ENCODE data around the gene PCDHA1. TPM values are rescaled to one million over a fixed set of nuclear protein-coding genes. Genes with fewer than 3 reads are reported as not detected.

PCDHA1 gene
- total RNA-seq, 1 experiment from 2014 or later: not detected

DNA sequence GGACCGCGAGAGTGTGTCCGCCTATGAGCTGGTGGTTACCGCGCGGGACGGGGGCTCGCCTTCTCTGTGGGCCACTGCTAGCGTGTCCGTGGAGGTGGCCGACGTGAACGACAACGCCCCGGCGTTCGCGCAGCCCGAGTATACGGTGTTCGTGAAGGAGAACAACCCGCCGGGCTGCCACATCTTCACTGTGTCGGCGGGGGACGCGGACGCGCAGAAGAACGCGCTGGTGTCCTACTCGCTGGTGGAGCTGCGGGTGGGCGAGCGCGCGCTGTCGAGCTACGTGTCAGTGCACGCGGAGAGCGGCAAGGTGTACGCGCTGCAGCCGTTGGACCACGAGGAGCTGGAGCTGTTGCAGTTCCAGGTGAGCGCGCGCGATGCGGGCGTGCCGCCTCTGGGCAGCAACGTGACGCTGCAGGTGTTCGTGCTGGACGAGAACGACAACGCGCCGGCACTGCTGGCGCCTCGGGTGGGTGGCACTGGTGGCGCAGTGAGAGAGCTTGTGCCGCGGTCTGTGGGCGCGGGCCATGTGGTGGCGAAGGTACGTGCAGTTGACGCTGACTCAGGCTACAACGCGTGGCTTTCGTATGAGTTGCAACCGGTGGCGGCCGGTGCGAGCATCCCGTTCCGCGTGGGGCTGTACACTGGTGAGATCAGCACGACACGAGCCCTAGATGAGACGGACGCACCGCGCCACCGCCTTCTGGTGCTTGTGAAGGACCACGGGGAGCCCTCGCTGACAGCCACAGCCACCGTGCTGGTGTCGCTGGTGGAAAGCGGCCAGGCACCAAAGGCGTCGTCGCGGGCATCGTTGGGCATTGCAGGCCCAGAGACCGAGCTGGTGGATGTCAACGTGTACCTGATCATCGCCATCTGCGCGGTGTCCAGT is 49.9 kb downstream of the PCDHA1 start:
- H3K4me3 ChIP-seq (replicated peaks in 1 of 2; ENCODE audit: low read depth in 1 of 2, low read length in 2 of 2): no peak overlapping the region
- H3K4me1 ChIP-seq (ENCODE audit: control insufficient read depth in 1 of 2, insufficient read depth in 2 of 2, low read length in 2 of 2): no peaks in the 10 kb centered on the region
- DNase-seq (ENCODE audit: low read depth, low spot score): no peak
- H3K27me3 ChIP-seq (ENCODE audit: insufficient read depth, low read length): no peaks in the 10 kb centered on the region
- no peaks in the 10 kb centered on the region; a peak in 1 of 4 replicates for H3K9me3 ChIP-seq (ENCODE audit: control insufficient read depth in 1 of 2, insufficient read depth in 1 of 2, low read depth in 1 of 2, low read length in 2 of 2)
- H2AFZ ChIP-seq (ENCODE audit: low read depth, low read length, poor library complexity, severe bottlenecking): no peak overlapping the region
- ChIA-PET POLR2A (no interaction called here), RAD21 (ENCODE audit: low non-redundant PET in 1 of 2, low total read pairs in 2 of 2, uncharacterized antibody in 2 of 2, unreplicated experiment in 2 of 2) (no interaction called here), CTCF (no interaction called here)
- no TSS peak for BruUV-seq (replicated peaks)
- H3K9me2 ChIP-seq (ENCODE audit: insufficient read depth): no peaks in the 10 kb centered on the region
- H3K36me3 ChIP-seq (ENCODE audit: control insufficient read depth in 1 of 2, insufficient read depth in 2 of 2, low read length in 2 of 2): no peaks in the 10 kb centered on the region
- H3K27ac ChIP-seq (ENCODE audit: low read depth, low read length): no peak overlapping the region
- intact Hi-C loops (cut with micrococcal nuclease): no loop called here
- no peak overlapping the region for H3K9ac ChIP-seq (ENCODE audit: low read length)
- H3K4me2 ChIP-seq (ENCODE audit: low read length): no peak overlapping the region
- no peaks in the 10 kb centered on the region for H4K20me1 ChIP-seq (ENCODE audit: insufficient read depth)
- no peak for ATAC-seq
- no peaks in the 10 kb centered on the region for H3K79me2 ChIP-seq (ENCODE audit: insufficient read depth, low read length)
- TF ChIP-seq, protein P1, sequence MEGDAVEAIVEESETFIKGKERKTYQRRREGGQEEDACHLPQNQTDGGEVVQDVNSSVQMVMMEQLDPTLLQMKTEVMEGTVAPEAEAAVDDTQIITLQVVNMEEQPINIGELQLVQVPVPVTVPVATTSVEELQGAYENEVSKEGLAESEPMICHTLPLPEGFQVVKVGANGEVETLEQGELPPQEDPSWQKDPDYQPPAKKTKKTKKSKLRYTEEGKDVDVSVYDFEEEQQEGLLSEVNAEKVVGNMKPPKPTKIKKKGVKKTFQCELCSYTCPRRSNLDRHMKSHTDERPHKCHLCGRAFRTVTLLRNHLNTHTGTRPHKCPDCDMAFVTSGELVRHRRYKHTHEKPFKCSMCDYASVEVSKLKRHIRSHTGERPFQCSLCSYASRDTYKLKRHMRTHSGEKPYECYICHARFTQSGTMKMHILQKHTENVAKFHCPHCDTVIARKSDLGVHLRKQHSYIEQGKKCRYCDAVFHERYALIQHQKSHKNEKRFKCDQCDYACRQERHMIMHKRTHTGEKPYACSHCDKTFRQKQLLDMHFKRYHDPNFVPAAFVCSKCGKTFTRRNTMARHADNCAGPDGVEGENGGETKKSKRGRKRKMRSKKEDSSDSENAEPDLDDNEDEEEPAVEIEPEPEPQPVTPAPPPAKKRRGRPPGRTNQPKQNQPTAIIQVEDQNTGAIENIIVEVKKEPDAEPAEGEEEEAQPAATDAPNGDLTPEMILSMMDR (IDR thresholded peaks at IDR 0.05 in 2 of 3, conservative IDR thresholded peaks at IDR 0.05 in 1 of 3; ENCODE audit: borderline replicate concordance in 1 of 3, insufficient read depth in 1 of 3, low read depth in 2 of 3, low read length in 2 of 3): no peak
- TF ChIP-seq SRF (IDR thresholded peaks at IDR 0.05; ENCODE audit: low read depth) (no peak), SIN3A (IDR thresholded peaks at IDR 0.05; ENCODE audit: low read depth) (no peak), FOSL1 (IDR thresholded peaks at IDR 0.05; ENCODE audit: low read depth) (no peak), POLR2A (IDR thresholded peaks at IDR 0.05; ENCODE audit: borderline replicate concordance, extremely low read depth, insufficient read depth, insufficient read length) (no peak), TCF7L2 (IDR thresholded peaks at IDR 0.05; ENCODE audit: borderline replicate concordance, extremely low read depth, insufficient read depth, insufficient read length) (no peak), ZNF274 (IDR thresholded peaks at IDR 0.05; ENCODE audit: low read depth, low read length) (no peak), EZH2 (IDR thresholded peaks at IDR 0.05) (no peak), CEBPB (IDR thresholded peaks at IDR 0.05; ENCODE audit: low read depth) (no peak), CBX3 (IDR thresholded peaks at IDR 0.05; ENCODE audit: low read depth) (no peak), ELF1 (IDR thresholded peaks at IDR 0.05; ENCODE audit: borderline replicate concordance, low read depth) (no peak), YY1 (IDR thresholded peaks at IDR 0.05; ENCODE audit: extremely low read depth, insufficient replicate concordance, low read depth, low read length) (no peak), EGR1 (IDR thresholded peaks at IDR 0.05; ENCODE audit: low read depth) (no peak), POLR2AphosphoS5 (IDR thresholded peaks at IDR 0.05; ENCODE audit: low read depth, low read length) (no peak), RAD21 (IDR thresholded peaks at IDR 0.05; ENCODE audit: low read depth) (no peak)
- TF ChIP-seq, protein P2, sequence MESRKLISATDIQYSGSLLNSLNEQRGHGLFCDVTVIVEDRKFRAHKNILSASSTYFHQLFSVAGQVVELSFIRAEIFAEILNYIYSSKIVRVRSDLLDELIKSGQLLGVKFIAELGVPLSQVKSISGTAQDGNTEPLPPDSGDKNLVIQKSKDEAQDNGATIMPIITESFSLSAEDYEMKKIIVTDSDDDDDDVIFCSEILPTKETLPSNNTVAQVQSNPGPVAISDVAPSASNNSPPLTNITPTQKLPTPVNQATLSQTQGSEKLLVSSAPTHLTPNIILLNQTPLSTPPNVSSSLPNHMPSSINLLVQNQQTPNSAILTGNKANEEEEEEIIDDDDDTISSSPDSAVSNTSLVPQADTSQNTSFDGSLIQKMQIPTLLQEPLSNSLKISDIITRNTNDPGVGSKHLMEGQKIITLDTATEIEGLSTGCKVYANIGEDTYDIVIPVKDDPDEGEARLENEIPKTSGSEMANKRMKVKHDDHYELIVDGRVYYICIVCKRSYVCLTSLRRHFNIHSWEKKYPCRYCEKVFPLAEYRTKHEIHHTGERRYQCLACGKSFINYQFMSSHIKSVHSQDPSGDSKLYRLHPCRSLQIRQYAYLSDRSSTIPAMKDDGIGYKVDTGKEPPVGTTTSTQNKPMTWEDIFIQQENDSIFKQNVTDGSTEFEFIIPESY (IDR thresholded peaks at IDR 0.05; ENCODE audit: extremely low read depth, insufficient replicate concordance, low read length): no peak
- TF ChIP-seq, protein P3, sequence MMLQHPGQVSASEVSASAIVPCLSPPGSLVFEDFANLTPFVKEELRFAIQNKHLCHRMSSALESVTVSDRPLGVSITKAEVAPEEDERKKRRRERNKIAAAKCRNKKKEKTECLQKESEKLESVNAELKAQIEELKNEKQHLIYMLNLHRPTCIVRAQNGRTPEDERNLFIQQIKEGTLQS (IDR thresholded peaks at IDR 0.05): no peak
- TF ChIP-seq, protein P4, sequence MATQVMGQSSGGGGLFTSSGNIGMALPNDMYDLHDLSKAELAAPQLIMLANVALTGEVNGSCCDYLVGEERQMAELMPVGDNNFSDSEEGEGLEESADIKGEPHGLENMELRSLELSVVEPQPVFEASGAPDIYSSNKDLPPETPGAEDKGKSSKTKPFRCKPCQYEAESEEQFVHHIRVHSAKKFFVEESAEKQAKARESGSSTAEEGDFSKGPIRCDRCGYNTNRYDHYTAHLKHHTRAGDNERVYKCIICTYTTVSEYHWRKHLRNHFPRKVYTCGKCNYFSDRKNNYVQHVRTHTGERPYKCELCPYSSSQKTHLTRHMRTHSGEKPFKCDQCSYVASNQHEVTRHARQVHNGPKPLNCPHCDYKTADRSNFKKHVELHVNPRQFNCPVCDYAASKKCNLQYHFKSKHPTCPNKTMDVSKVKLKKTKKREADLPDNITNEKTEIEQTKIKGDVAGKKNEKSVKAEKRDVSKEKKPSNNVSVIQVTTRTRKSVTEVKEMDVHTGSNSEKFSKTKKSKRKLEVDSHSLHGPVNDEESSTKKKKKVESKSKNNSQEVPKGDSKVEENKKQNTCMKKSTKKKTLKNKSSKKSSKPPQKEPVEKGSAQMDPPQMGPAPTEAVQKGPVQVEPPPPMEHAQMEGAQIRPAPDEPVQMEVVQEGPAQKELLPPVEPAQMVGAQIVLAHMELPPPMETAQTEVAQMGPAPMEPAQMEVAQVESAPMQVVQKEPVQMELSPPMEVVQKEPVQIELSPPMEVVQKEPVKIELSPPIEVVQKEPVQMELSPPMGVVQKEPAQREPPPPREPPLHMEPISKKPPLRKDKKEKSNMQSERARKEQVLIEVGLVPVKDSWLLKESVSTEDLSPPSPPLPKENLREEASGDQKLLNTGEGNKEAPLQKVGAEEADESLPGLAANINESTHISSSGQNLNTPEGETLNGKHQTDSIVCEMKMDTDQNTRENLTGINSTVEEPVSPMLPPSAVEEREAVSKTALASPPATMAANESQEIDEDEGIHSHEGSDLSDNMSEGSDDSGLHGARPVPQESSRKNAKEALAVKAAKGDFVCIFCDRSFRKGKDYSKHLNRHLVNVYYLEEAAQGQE (IDR thresholded peaks at IDR 0.05; ENCODE audit: low read depth): no peak

Data from HCT116 (cell line).